A549 (cell line): Measurements from ENCODE around the gene CLRN2.

Experiments used
- CHD2 ChIP-seq: fragments of 150-350 bp; IDR thresholded peaks from 2 replicates; pipeline ENCODE4 v1.6.1; 2014; ENCODE audit warnings: low read length; ENCODE audit not compliant: partially characterized antibody
- EHMT2 ChIP-seq: fragments of 200-600 bp; sonication (generic); IDR thresholded peaks from 2 replicates; pipeline ENCODE4 v1.6.1; 2016; ENCODE audit warnings: antibody characterized with exemption, low read depth, mild to moderate bottlenecking, moderate library complexity
- ESRRA ChIP-seq: fragments of 150-350 bp; IDR thresholded peaks from 2 replicates; pipeline ENCODE4 v1.6.1; 2014; ENCODE audit warnings: mild to moderate bottlenecking, low read length, borderline replicate concordance
- JUN ChIP-seq, 2 experiments: fragments of >200 bp; sonication (Bioruptor Twin); formaldehyde crosslinking; IDR thresholded peaks; 2 replicates in 1 of 2; 3 replicates in 1 of 2; pipeline ENCODE4 v1.6.1; 2016 to 2017
- MYC ChIP-seq: IDR thresholded peaks from 2 replicates; pipeline ENCODE4 v1.6.1; 2012; ENCODE audit warnings: mild to moderate bottlenecking, inconsistent platforms, low read length, improper control_type of control experiment, borderline replicate concordance
- PHF8 ChIP-seq: fragments of 200-600 bp; sonication (generic); IDR thresholded peaks from 2 replicates; pipeline ENCODE4 v1.6.1; 2016; ENCODE audit warnings: low read depth, mild to moderate bottlenecking, antibody characterized with exemption, moderate library complexity, borderline replicate concordance
- RFX5 ChIP-seq: fragments of 450-650 bp; IDR thresholded peaks from 2 replicates; pipeline ENCODE4 v1.7.1; 2014; ENCODE audit warnings: antibody characterized with exemption, mild to moderate bottlenecking, moderate library complexity
- TF ChIP-seq, protein P1 (sequence below): fragments of >200 bp; sonication (Bioruptor Twin); formaldehyde crosslinking; IDR thresholded peaks from 3 replicates; pipeline ENCODE4 v1.5.1; 2016

DNA sequence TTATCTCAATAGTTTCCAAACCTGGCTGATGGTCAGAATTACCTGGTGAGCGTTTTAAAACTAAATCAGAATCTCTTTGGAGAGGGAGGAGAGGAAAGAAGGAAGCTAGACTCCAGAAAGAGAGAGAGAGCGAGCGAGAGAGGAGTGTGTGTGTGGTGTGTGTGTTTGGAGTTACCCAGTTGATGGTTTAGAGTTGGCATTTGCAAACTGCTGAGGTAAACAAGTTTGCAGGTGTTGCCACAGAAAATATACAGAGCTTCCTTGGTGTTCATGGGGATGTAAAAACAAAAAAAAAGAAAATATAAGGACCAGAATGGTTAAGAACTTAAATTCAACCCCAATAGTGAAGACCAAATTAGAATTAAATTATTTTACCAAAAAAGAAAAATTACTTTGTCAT, 35.6 kb downstream of the CLRN2 start:
- no peak for TF ChIP-seq RFX5
- TF ChIP-seq ESRRA = no peak
- TF ChIP-seq, protein P1, sequence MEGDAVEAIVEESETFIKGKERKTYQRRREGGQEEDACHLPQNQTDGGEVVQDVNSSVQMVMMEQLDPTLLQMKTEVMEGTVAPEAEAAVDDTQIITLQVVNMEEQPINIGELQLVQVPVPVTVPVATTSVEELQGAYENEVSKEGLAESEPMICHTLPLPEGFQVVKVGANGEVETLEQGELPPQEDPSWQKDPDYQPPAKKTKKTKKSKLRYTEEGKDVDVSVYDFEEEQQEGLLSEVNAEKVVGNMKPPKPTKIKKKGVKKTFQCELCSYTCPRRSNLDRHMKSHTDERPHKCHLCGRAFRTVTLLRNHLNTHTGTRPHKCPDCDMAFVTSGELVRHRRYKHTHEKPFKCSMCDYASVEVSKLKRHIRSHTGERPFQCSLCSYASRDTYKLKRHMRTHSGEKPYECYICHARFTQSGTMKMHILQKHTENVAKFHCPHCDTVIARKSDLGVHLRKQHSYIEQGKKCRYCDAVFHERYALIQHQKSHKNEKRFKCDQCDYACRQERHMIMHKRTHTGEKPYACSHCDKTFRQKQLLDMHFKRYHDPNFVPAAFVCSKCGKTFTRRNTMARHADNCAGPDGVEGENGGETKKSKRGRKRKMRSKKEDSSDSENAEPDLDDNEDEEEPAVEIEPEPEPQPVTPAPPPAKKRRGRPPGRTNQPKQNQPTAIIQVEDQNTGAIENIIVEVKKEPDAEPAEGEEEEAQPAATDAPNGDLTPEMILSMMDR = no peak
- no peak for TF ChIP-seq MYC
- TF ChIP-seq EHMT2 = no peak
- no peak for TF ChIP-seq JUN (IDR thresholded peaks at IDR 0.05)
- TF ChIP-seq PHF8 = no peak
- no peak for TF ChIP-seq CHD2
